K562 (cell line): ENCODE data around the gene UHRF1. TPM values are rescaled to one million over a fixed set of nuclear protein-coding genes. Genes with fewer than 3 reads are reported as not detected.
A peak's percentile ranks its signal among the peaks of the same experiment; 100 is the strongest.

Source experiments
- EHMT2 ChIP-seq: fragments of 450-650 bp; IDR thresholded peaks from 2 replicates; pipeline ENCODE4 v1.6.1; 2018; ENCODE audit warnings: antibody characterized with exemption
- FOS ChIP-seq: IDR thresholded peaks from 3 replicates; pipeline ENCODE4 v1.6.1; 2011; ENCODE audit not compliant: insufficient read length; ENCODE audit errors: extremely low read depth
- FOXP1 ChIP-seq: sonication (generic); formaldehyde crosslinking; IDR thresholded peaks from 2 replicates; pipeline ENCODE4 v1.8.0; 2022; ENCODE audit warnings: mild to moderate bottlenecking, missing genetic modification reagents
- HMGN3 ChIP-seq: IDR thresholded peaks from 2 replicates; pipeline ENCODE4 v1.6.1; 2011; ENCODE audit warnings: borderline replicate concordance, low read depth, mild to moderate bottlenecking, mixed read lengths, low read length; ENCODE audit not compliant: insufficient read length; ENCODE audit errors: extremely low read depth
- MAZ ChIP-seq, 2 experiments: fragments of 450-650 bp in 1 of 2; sonication (generic) in 1 of 2; formaldehyde crosslinking; IDR thresholded peaks in 1 of 2; conservative IDR thresholded peaks in 1 of 2; 2 replicates each; pipeline versions ENCODE4 v1.4.0 to v1.5.0; 2020; ENCODE audit warnings: mild to moderate bottlenecking in 1 of 2, missing genetic modification reagents in 1 of 2
- MBD2 ChIP-seq: sonication (generic); IDR thresholded peaks from 2 replicates; pipeline ENCODE4 v1.6.1; 2016; ENCODE audit warnings: low read depth, borderline replicate concordance
- NCOA6 ChIP-seq: fragments of 450-650 bp; IDR thresholded peaks from 2 replicates; pipeline ENCODE4 v1.6.1; 2017; ENCODE audit warnings: mild to moderate bottlenecking
- NR2C1 ChIP-seq, 2 experiments: fragments of 450-650 bp; IDR thresholded peaks; 2 replicates each; pipeline ENCODE4 v1.6.1; 2017; ENCODE audit warnings: mild to moderate bottlenecking in 2 of 2, antibody characterized with exemption in 1 of 2, inconsistent platforms in 1 of 2, missing compliant biosample characterization in 1 of 2, missing genetic modification characterization in 1 of 2
- POLR3A ChIP-seq: IDR thresholded peaks from 2 replicates; pipeline ENCODE4 v1.6.1; 2011; ENCODE audit warnings: borderline replicate concordance, mild to moderate bottlenecking, moderate library complexity; ENCODE audit not compliant: insufficient read length, insufficient read depth; ENCODE audit errors: extremely low read depth
- RBBP5 ChIP-seq: fragments of 200-600 bp; sonication (generic); IDR thresholded peaks from 2 replicates; pipeline ENCODE4 v1.6.1; 2012; ENCODE audit warnings: borderline replicate concordance, mild to moderate bottlenecking, low read length, control low read depth, inconsistent platforms; ENCODE audit not compliant: insufficient read depth, poor library complexity, severe bottlenecking
- RCOR1 ChIP-seq, 2 experiments: IDR thresholded peaks; 2 replicates each; pipeline ENCODE4 v1.6.1; 2012; ENCODE audit warnings: low read depth in 2 of 2, low read length in 2 of 2, borderline replicate concordance in 1 of 2, improper control_type of control experiment in 1 of 2
- RFX7 ChIP-seq: fragments of 250-450 bp; sonication (Bioruptor Pico); IDR thresholded peaks from 2 replicates; pipeline ENCODE4 v1.5.1; 2021; ENCODE audit warnings: mild to moderate bottlenecking
- SIX5 ChIP-seq, 2 experiments: IDR thresholded peaks; 2 replicates each; pipeline ENCODE4 v1.6.1; 2011; ENCODE audit warnings: low read length in 2 of 2, borderline replicate concordance in 1 of 2, low read depth in 1 of 2, mild to moderate bottlenecking in 1 of 2, moderate library complexity in 1 of 2; ENCODE audit not compliant: insufficient read depth in 1 of 2
- ZFP1 ChIP-seq: fragments of 450-650 bp; formaldehyde crosslinking; IDR thresholded peaks from 2 replicates; pipeline ENCODE4 v1.4.0; 2020; ENCODE audit warnings: mild to moderate bottlenecking, mixed read lengths
- ZNF551 ChIP-seq: fragments of 250-450 bp; sonication (Bioruptor Pico); IDR thresholded peaks from 2 replicates; pipeline ENCODE4 v1.5.0; 2021; ENCODE audit warnings: mild to moderate bottlenecking, moderate library complexity
- polyA plus RNA-seq, 8 experiments: library from polyadenylated mRNA; depleted of rRNA in 4 of 8; stranded (reverse) in 5 of 8; unstranded in 3 of 8; fragments of >200 nt; fragmentation: Nextera tagmentation in 2 of 8; fragmentation: Illumina TruSeq in 1 of 8; extraction: Ambion mirVana in 2 of 8; extraction: Trizol in 1 of 8; gene quantifications; 2 replicates each; pipeline versions ENCODE4 v1.2.1 to v1.2.3, GENCODE V29; 2011 to 2014; ENCODE audit warnings: inconsistent platforms in 1 of 8, missing spikeins in 1 of 8
- total RNA-seq, 7 experiments: library from RNA; depleted of rRNA in 6 of 7; stranded (reverse); fragments of >200 nt in 6 of 7; fragmentation: Illumina TruSeq in 2 of 7; extraction: Trizol in 2 of 7; gene quantifications; 2 replicates each; pipeline versions ENCODE4 v1.2.1 to v1.2.3, GENCODE V29; 2011 to 2021; ENCODE audit warnings: low replicate concordance in 1 of 7
- TF ChIP-seq, protein P1 (sequence below): sonication (generic); formaldehyde crosslinking; IDR thresholded peaks from 2 replicates; pipeline ENCODE4 v1.4.0; 2020; ENCODE audit warnings: mild to moderate bottlenecking, missing genetic modification reagents
- TF ChIP-seq, protein P2 (sequence below): fragments of 250-450 bp; sonication (Bioruptor Pico); IDR thresholded peaks from 2 replicates; pipeline ENCODE4 v1.5.0; 2021; ENCODE audit warnings: mild to moderate bottlenecking, moderate library complexity
- TF ChIP-seq, protein P3 (sequence below): sonication (generic); formaldehyde crosslinking; IDR thresholded peaks from 2 replicates; pipeline ENCODE4 v1.8.0; 2022; ENCODE audit warnings: mild to moderate bottlenecking, low read depth, missing genetic modification reagents

The UHRF1 gene
- total and polyA plus RNA-seq, 9 of the 15 experiments (the other 6 are each of a cell fraction or from before 2014, with no cell fraction given) = 6.0 to 101 (median 30.9) TPM

DNA sequence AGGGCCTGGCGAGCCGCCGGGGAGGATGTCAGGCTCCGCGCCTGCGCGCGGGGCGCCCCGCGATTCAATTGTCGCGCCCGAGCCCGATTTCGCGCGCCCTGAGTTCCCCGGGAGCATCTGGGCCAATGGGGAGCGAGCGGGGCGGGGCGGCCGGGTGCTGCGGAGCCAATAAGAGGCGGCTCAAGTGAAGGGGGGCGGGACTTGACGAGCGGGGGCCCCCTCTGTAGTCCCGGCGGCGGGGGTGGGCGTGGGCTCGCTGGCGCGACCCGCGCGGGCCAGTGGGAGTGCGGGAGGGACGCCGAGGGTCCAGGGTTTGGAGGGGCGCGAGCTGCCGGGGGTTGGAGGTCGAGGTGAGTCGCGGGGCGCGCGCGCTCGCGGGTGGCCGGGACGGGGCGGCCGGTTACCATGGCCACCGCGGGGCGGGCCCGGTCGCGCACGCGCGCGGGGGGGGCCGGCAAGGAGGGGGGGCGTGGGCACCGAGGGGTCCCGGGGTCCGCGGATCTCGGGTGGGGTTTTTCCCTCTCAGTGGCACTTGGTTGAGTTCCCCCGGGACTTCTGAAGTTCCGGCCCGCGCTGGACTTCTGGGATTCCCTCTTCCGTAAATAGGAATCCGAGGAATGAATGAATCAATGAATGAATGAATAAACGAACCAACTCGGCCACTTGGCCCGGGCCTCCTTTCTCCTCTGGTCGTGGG is 744 bp downstream of the UHRF1 start (continued):
- TF ChIP-seq RBBP5 (peak; percentile 84), SIX5 (IDR thresholded peaks at IDR 0.05; ENCODE audit: borderline replicate concordance in 1 of 2, insufficient read depth in 1 of 2, low read depth in 1 of 2, low read length in 2 of 2) (no peak), MAZ (CRISPR knock-in tag; conservative IDR thresholded peaks at IDR 0.05 in 1 of 2, IDR thresholded peaks at IDR 0.05 in 1 of 2) (peak in 1 of 2 experiments; percentile 89; a peak in 2 of 4 replicates), RCOR1 (IDR thresholded peaks at IDR 0.05; ENCODE audit: borderline replicate concordance in 1 of 2, low read depth in 2 of 2, low read length in 2 of 2) (0 out of 4 replicates have a peak, but pooled peaks of 1 of the 2 experiments have one; percentile 11), NR2C1 (IDR thresholded peaks at IDR 0.05) (no peak), NR2C1 (tag; IDR thresholded peaks at IDR 0.05) (no peak), MBD2 (peak; percentile 87), RFX7 (CRISPR knock-in tag) (no peak), NCOA6 (no peak), HMGN3 (peak; percentile 11), ZFP1 (CRISPR knock-in tag) (no peak), POLR3A (no peak), FOXP1 (CRISPR knock-in tag) (peak; percentile 16; the same call in 1 of the 2 replicates), ZNF551 (CRISPR knock-in tag) (no peak), EHMT2 (no peak), FOS (peak; percentile 73)
- TF ChIP-seq, protein P1, sequence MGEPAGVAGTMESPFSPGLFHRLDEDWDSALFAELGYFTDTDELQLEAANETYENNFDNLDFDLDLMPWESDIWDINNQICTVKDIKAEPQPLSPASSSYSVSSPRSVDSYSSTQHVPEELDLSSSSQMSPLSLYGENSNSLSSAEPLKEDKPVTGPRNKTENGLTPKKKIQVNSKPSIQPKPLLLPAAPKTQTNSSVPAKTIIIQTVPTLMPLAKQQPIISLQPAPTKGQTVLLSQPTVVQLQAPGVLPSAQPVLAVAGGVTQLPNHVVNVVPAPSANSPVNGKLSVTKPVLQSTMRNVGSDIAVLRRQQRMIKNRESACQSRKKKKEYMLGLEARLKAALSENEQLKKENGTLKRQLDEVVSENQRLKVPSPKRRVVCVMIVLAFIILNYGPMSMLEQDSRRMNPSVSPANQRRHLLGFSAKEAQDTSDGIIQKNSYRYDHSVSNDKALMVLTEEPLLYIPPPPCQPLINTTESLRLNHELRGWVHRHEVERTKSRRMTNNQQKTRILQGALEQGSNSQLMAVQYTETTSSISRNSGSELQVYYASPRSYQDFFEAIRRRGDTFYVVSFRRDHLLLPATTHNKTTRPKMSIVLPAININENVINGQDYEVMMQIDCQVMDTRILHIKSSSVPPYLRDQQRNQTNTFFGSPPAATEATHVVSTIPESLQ (CRISPR knock-in tag) = no peak
- TF ChIP-seq, protein P2, sequence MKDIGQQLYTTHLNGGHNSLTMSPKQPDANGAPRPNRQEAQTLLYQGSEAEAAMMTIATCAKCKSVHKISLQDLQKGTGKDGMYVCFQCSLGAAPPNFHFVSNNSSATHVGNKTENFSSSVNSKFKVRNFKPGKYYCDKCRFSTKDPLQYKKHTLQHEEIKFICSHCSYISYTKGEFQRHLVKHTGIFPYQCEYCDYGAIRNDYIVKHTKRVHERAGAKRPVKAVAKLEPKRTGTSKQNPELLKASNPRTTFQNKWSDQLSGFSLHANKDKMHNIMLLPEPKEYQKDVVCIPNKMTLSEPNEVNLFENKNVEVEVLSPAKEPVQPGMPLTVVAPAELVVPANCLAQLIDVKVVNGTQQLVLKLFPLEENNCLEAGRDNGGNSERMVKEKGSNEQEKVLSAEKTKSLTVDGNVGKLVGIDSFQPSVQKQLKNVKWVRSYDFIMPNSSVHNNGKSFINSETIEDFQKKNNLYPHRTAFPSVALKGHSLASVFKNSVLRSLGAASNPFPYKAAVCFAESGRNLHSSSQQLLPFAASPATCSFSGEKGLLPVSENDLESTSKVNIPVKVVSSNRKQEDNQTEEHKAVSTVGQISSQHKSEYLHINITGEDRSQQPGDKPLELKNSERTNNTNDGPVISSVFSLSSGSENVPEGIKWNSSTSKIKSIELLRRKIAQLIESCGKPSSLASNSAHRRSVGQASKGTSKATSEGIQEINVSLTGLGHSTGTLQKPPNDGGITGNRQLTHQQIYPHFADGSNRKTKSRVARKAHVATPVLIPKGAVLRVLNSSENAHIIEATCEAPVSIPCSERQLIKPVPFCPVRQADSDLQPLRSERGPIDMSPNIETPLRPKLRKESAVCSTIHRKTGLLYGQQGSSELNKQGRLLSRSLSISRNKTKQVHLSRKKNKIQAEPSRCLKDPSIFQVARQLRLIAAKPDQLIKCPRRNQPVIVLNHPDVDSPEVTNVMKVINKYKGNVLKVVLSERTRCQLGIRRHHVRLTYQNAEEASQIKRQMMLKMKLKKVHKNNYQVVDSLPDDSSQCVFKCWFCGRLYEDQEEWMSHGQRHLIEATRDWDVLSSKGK (CRISPR knock-in tag) = no peak
- TF ChIP-seq, protein P3, sequence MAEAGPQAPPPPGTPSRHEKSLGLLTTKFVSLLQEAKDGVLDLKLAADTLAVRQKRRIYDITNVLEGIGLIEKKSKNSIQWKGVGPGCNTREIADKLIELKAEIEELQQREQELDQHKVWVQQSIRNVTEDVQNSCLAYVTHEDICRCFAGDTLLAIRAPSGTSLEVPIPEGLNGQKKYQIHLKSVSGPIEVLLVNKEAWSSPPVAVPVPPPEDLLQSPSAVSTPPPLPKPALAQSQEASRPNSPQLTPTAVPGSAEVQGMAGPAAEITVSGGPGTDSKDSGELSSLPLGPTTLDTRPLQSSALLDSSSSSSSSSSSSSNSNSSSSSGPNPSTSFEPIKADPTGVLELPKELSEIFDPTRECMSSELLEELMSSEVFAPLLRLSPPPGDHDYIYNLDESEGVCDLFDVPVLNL (CRISPR knock-in tag) = peak; percentile 93
